ENCODE measurements around the gene STK32B.
"Not testable (repeated sequence)": the region's sequence is repeated elsewhere in the genome, so short reads cannot be mapped to it uniquely, and the experiment has no call there.

The STK32B gene

GRCh38 chr4:5280069-5280468 is 228.8 kb downstream of the STK32B start:
- not testable (repeated sequence) for DNase-seq

- no peak for DNase-seq
These were observed 229.5 kb downstream of the STK32B start for GRCh38 chr4:5280828-5281227.

- DNase-seq: no peak
These were observed 232.6 kb downstream of the STK32B start for GRCh38 chr4:5283837-5284236.

GRCh38 chr4:5284517-5284916 is 233.2 kb downstream of the STK32B start:
- DNase-seq: no peak

GRCh38 chr4:5292101-5292500 is 240.8 kb downstream of the STK32B start:
- no peak for DNase-seq

- DNase-seq: not testable (repeated sequence)
These were observed 246.9 kb downstream of the STK32B start for GRCh38 chr4:5298000-5298787.

GRCh38 chr4:5300283-5300682 is 249.0 kb downstream of the STK32B start:
- DNase-seq: no peak

- DNase-seq: no peak
These were observed 256.6 kb downstream of the STK32B start for GRCh38 chr4:5307928-5308327.

GRCh38 chr4:5322321-5322720 is 271.0 kb downstream of the STK32B start:
- no peak for DNase-seq

GRCh38 chr4:5330339-5330989 is 279.2 kb downstream of the STK32B start:
- DNase-seq: no peak

- no peak for DNase-seq
These were observed 286.5 kb downstream of the STK32B start for GRCh38 chr4:5337731-5338130.

- no peak for DNase-seq
These were observed 287.3 kb downstream of the STK32B start for GRCh38 chr4:5338531-5338930.

GRCh38 chr4:5340991-5341451 is 289.7 kb downstream of the STK32B start:
- no peak for DNase-seq

GRCh38 chr4:5341526-5341925 is 290.2 kb downstream of the STK32B start:
- no peak for DNase-seq

- no peak for DNase-seq
These were observed 304.6 kb downstream of the STK32B start for GRCh38 chr4:5355846-5356245.

GRCh38 chr4:5357870-5358269 is 306.6 kb downstream of the STK32B start:
- no peak for DNase-seq

GRCh38 chr4:5361968-5362367 is 310.7 kb downstream of the STK32B start:
- no peak for DNase-seq

GRCh38 chr4:5364406-5364805 is 313.1 kb downstream of the STK32B start:
- DNase-seq: no peak

- no peak for DNase-seq
These were observed 314.1 kb downstream of the STK32B start for GRCh38 chr4:5365071-5366008.

- no peak for DNase-seq
These were observed 314.7 kb downstream of the STK32B start for GRCh38 chr4:5366009-5366386.

- no peak for DNase-seq
These were observed 315.1 kb downstream of the STK32B start for GRCh38 chr4:5366421-5366820.

- no peak for DNase-seq
These were observed 317.1 kb downstream of the STK32B start for GRCh38 chr4:5368426-5368825.

- DNase-seq: no peak
These were observed 319.0 kb downstream of the STK32B start for GRCh38 chr4:5370286-5370685.

All from activated naive CD4-positive, alpha-beta T cell treated with Interleukin-2 at 50 U/mL for 16 hours (primary cell).